Right kidney (tissue), 9 donors: ENCODE data around the gene ACR.
A peak's percentile ranks its signal among the peaks of the same experiment; 100 is the strongest.

Experiments used
- DNase-seq: peaks from one replicate; pipeline ENCODE4 v3.0.0-alpha.2; 2016
- long read RNA-seq, 8 donors: transcript quantifications; one replicate each; lab custom pipeline, GENCODE V29; 2026

The ACR gene
- long read RNA-seq, donor 1, partial matches to known transcripts, result 15 of 15 reads
- long read RNA-seq, donor 1, other reads (novel, unspliced or antisense), result 0 of 15 reads
- long read RNA-seq, donor 2, partial matches to known transcripts, result 8 of 8 reads
- long read RNA-seq, donor 2, other reads (novel, unspliced or antisense), result 0 of 8 reads
- long read RNA-seq, donor 3, result 0 reads
- long read RNA-seq, donor 4, result 0 reads
- long read RNA-seq, donor 5, result 0 reads
- long read RNA-seq, donor 6, result 0 reads
- long read RNA-seq, donor 7, result 0 reads
- long read RNA-seq, donor 8, result 0 reads

- DNase-seq, result no peak
These were observed at the start of gene ACR for GRCh38 chr22:50737728-50738648. Gene ACR (plus strand): TSS chr22:50738204. CDS start chr22:50738236, 32 bp downstream.

- DNase-seq, result no peak
These were observed 49.6 kb upstream of the ACR start for GRCh38 chr22:50688448-50688847.

DNA sequence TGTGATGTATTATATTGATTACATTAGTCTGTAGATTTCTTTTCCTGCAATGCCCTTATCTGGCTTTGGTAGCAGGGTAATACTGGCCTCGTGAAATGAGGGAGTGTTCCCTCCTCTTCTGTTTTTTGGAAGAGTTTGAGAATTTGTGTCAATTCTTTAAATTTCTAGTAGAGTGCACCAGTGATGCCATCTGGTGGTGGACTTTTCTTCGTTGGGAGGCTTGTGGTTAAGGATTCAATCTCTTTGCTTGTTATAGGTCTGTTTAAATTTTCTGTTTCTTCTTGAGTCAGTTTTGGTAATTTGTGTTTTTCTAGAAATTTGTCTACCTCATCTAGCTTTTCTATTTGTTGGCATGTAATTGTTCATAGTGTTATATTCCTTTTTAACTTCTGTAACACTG lies 46.5 kb upstream of the ACR start:
- no peak for DNase-seq

- no peak for DNase-seq
These were observed 44.5 kb upstream of the ACR start for GRCh38 chr22:50693462-50693861.

DNA sequence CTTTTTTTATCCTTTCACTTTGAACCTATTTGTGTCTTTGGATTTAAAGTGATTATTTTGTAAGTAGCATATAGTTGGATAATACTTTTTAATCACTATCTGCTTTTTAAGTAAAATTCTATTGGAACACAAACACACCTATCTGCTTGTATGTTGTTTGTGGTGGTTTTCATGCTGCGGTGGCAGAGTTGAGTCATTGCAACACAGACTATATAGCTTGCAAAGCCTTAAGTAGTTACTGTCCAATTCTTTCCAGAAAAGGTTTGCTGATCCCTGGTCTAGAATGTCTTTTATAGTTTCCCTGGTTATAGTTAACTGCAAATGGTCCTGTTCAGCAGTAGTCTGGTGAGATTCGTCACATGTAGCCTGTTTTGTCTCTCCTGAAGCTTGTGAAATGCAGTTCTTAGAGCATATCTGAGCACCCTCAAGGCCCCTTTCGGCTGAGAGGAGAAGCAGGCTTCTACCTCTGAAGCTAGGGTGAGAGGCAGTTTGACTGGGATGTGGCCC lies 43.9 kb upstream of the ACR start:
- no peak for DNase-seq

- no peak for DNase-seq
These were observed 43.1 kb upstream of the ACR start for GRCh38 chr22:50694766-50695420.

- DNase-seq, result no peak
These were observed 42.4 kb upstream of the ACR start for GRCh38 chr22:50695421-50696250.

GRCh38 chr22:50696251-50696798 lies 41.7 kb upstream of the ACR start:
- DNase-seq, result no peak

GRCh38 chr22:50696799-50697561 lies 41.0 kb upstream of the ACR start:
- peak; percentile 68 for DNase-seq

DNA sequence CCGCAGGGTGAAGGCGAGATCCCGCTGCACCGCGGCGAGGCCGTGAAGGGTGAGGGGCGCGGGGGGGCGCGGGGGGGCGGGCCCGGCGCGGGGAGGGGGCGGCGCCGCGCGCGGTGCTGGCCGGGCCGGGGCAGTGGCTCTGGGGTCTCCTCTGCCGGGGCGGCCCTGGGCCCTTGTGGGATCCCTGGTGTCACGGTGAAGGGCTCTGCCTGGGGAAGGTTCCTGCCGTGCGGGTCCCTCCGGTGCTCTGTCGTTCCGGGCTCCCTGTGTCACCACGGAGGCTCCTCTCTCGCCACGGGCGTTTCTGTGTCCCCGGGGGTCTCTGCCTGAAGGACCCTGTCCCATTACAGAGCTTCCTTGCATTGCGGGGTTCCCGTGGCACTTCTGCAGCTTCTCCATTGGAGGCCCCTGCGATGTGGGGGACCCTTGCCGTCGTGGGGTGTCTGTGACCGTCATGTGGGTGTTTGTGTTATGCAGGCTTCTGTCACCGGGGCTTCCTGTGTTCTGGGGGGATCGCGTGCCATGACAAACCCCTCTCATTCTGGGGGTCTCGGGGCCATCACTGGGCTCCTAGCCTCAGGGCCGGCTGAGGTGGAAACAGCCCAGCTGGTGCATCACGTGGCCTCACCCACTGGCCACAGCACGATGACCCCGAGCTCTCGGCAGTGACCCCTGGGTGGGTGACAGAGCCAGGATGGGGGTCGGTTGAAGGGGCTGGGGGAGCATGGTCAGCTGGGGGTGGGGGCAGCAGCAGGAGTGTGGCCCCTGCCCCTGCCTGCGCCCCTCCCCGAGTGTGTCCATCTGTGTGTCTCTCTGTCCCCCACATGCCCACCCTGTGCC lies 40.1 kb upstream of the ACR start:
- no peak for DNase-seq

DNA sequence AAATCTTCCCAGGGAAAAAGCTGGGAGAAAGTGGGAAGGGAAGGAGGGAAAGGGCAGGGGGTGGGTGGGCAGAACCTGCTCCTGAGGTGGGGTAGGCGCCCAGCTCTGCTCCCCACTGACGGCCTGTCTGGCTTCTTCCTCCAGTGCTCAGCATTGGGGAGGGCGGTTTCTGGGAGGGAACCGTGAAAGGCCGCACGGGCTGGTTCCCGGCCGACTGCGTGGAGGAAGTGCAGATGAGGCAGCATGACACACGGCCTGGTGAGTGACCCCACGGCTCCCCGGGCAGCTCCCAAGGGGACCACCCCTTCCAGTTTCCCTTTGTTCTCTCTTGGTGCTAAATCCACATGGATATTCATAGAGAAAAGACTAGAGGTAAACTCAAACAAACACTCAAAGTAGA lies 39.5 kb upstream of the ACR start:
- no peak for DNase-seq

- no peak for DNase-seq
These were observed 38.8 kb upstream of the ACR start for GRCh38 chr22:50699001-50699755.

- no peak for DNase-seq
These were observed 38.1 kb upstream of the ACR start for GRCh38 chr22:50699756-50700386.

DNA sequence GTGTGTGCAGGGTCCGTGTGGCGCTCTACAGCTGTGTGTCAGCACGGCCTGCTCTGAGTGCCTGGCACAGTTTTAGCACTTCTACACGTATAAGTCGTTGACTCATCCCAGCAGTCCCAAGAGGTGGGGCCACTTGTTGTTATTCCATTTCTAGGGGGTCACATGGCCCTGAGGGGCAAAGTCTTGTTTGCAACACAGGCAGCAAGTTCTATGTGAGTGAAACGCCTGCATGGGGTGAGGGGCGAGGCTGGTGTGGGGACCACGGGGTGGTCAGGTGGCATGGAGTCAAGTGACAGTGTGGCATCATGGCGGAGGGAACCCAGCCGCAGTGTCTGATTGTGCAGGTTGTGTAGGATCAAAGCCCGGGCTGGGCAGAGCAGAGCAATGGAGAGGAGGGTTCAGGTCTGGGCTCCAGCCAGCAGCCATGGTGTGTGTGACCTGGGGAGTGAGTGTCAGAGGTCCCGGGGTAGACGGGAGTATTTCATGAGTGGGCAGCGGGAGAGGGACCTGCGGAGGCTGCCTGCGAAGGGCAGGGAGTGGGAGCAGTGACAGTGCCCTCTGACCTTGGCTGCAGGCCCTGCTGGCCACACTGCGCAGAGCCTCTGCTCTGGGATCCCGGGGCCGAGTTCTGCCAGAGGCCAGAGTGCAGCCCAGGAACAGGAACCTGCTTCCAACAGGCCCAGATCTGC lies 37.5 kb upstream of the ACR start:
- no peak for DNase-seq

DNA sequence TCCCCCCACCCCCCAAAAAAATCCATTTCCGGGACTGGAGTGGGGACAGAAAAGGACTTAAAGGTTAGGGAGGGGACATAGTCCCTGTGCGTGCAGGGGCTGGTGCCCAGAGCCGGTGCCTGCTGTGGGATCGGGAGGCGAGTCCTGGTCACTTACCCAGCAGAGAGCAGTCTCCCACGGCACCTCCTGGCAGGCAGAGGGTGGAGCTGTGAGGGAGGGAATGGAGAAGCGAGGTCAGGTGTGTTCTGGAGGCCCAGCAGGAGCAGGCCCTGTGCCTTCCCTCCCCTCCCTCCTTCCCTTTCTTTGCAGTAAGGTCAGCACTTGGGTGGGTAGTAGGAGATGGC lies 37.0 kb upstream of the ACR start:
- DNase-seq, result no peak

DNA sequence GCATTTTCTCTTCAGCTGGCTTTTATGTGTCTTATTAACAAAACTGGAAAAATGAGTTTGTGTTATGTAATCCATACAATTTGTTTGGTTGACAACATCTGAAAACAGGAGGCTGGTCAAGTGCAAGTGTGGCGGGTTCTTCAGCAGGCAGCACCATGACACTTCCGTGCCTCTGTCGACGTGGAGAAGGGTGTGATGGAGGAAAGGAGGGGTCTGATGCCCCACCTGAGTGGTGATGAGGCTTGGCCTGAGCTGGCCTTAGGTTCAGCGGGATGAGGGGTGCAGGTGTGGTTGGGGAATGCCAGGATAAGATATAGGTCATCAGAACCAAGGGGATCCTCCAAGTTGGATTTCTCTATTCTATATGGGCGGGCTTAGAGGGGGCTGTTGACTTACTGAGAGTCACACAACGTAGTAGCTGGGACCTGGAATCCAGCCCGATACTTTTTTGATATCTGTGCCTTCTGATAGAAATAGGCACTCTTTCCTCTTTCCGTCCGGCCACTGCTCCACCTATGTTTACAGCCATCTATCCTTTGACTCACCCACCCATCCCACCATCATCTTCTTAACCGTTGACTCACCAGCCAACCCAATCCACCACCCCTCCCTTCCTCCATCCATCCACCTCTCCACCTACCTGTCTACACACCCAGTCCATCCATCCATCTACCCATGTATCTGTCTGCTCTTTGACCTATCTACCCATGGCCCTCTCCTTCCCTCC lies 36.4 kb upstream of the ACR start:
- DNase-seq, result no peak

DNA sequence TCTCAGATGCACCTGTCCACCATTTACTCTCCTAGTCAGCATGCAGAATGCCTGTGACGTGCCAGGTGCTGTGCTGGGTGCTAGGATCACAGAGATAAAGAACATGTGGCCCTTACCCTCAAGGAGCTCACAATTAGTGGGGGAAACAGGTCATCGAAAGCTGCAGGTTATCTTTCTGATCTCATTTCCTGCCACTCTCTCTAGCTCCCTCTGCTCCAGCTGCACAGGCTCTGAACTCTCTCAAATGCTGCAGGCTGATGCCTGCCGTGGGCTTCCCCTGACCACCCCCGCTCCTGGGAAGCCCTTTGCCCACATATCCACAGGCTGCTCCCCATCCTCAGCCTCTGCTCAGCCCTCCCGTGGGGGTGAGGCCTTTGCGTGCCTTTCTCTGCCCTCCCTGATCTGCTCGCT lies 35.7 kb upstream of the ACR start:
- no peak for DNase-seq
